ENCODE measurements around the gene WDR45B.
"Not testable (repeated sequence)": the region's sequence is repeated elsewhere in the genome, so short reads cannot be mapped to it uniquely, and the experiment has no call there.

Gene WDR45B

DNA sequence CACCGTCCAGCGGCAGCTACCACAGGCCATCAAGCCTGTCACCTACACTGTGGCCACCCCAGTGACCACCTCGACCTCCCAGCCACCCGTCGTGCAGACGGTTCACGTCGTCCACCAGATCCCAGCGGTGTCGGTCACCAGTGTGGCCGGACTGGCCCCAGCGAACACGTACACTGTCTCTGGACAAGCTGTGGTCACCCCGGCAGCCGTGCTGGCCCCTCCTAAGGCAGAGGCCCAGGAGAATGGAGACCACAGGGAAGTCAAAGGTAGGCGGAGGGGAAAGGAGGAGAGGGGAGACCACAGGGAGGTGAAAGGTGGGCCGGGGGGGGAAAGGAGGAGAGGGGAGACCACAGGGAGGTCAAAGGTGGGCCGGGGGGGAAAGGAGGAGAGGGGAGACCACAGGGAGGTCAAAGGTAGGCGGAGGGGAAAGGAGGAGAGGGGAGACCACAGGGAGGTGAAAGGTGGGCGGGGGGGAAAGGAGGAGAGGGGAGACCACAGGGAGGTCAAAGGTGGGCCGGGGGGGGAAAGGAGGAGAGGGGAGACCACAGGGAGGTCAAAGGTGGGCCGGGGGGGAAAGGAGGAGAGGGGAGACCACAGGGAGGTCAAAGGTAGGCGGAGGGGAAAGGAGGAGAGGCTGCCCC lies 62.2 kb downstream of the WDR45B start:
- H3K27me3 ChIP-seq (ENCODE audit: control insufficient read depth, insufficient read depth, low read length, poor library complexity, severe bottlenecking); H3K27ac ChIP-seq (ENCODE audit: insufficient read depth, low read depth, low read length, poor library complexity, severe bottlenecking); H3K4me3 ChIP-seq (ENCODE audit: insufficient read depth, low read depth, low read length); H3K4me1 ChIP-seq (ENCODE audit: control insufficient read depth, insufficient read depth, low read length); H3K9me3 ChIP-seq (ENCODE audit: control insufficient read depth, low read length): not testable (repeated sequence)
- H3K36me3 ChIP-seq (ENCODE audit: control insufficient read depth, insufficient read depth, low read length): peaks cover 18% of the 10 kb centered on the region
- 95 to 96% methylated on average over 22 of the region's 23 CpGs for WGBS, 2 experiments

DNA sequence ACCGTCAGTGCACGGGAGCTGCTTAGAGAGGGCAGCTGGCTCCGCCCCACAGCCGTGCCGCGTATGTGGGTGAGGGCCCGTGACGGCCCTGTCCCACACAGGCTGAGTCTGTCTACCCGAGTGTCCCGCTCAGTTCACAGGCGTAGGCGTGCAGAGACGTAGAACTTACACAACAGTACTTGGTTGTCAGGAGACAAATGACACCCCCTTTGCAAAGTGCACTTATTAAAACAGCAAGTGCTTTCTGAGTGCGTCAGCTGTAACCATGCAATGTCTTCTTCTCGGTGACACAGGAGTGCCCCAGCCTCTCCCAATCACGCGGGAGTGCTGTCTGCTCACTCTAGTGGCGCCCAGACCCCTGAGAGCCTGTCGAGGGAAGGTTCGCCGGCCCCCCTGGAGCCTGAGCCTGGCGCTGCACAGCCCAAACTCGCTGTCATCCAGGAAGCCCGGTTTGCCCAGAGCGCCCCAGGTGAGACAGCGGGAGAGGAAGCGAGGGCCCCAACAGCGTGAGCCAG lies 64.5 kb downstream of the WDR45B start:
- WGBS, 2 experiments: 95 to 96% methylated on average over 28 of the region's 28 CpGs
- H3K9me3 ChIP-seq (ENCODE audit: control insufficient read depth, low read length): no peaks in the 10 kb centered on the region
- H3K27ac ChIP-seq (ENCODE audit: insufficient read depth, low read depth, low read length, poor library complexity, severe bottlenecking): no peak overlapping the region
- no peaks in the 10 kb centered on the region for H3K4me1 ChIP-seq (ENCODE audit: control insufficient read depth, insufficient read depth, low read length)
- H3K36me3 ChIP-seq (ENCODE audit: control insufficient read depth, insufficient read depth, low read length): peaks cover 18% of the 10 kb centered on the region
- no peak overlapping the region for H3K4me3 ChIP-seq (ENCODE audit: insufficient read depth, low read depth, low read length)
- no peaks in the 10 kb centered on the region for H3K27me3 ChIP-seq (ENCODE audit: control insufficient read depth, insufficient read depth, low read length, poor library complexity, severe bottlenecking)

DNA sequence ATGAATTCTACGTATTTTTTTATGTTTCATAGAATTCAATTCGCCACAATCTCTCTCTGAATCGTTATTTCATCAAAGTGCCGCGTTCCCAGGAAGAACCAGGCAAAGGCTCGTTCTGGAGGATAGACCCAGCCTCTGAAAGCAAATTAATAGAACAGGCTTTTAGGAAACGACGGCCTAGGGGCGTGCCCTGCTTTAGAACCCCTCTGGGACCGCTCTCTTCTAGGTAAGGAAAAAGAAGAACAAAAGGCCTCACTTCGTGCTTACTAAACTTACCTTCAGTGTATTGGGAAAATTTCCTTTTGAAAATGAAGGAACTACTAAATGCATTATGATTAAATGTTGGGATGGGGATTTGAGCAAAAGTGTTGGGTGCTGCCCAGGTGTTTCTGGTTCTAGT lies 65.5 kb downstream of the WDR45B start:
- peaks cover 10% of the 10 kb centered on the region for H3K36me3 ChIP-seq (ENCODE audit: control insufficient read depth, insufficient read depth, low read length)
- no peaks in the 10 kb centered on the region for H3K9me3 ChIP-seq (ENCODE audit: control insufficient read depth, low read length)
- no peaks in the 10 kb centered on the region for H3K4me1 ChIP-seq (ENCODE audit: control insufficient read depth, insufficient read depth, low read length)
- H3K4me3 ChIP-seq (ENCODE audit: insufficient read depth, low read depth, low read length): no peak overlapping the region
- 96% methylated on average over 11 of the region's 11 CpGs for WGBS, 2 experiments
- H3K27me3 ChIP-seq (ENCODE audit: control insufficient read depth, insufficient read depth, low read length, poor library complexity, severe bottlenecking): no peaks in the 10 kb centered on the region
- no peak overlapping the region for H3K27ac ChIP-seq (ENCODE audit: insufficient read depth, low read depth, low read length, poor library complexity, severe bottlenecking)

DNA sequence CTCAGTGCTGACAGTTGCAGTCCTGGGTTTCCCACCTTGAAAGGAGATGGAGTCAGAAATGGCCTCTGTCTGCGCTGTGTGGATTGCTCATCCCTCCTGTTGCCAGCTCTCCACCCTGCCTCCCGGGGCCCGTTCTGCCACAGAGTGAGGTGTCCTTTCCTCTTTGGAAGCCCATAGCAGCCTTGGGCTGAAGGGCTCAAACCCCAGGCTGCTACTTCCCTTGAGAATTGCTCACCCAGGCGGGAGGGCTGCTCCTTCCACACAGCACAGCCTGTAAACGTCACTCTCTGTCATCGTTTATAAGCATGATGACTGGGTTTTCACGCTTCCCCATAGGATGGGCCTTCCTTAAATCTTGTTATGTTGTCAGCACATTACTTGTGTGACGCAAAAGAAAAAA lies 66.0 kb downstream of the WDR45B start:
- Histone ChIP-seq H3K4me3 (ENCODE audit: insufficient read depth, low read depth, low read length) (no peak overlapping the region), H3K36me3 (ENCODE audit: control insufficient read depth, insufficient read depth, low read length) (peaks cover 9% of the 10 kb centered on the region), H3K4me1 (ENCODE audit: control insufficient read depth, insufficient read depth, low read length) (no peaks in the 10 kb centered on the region), H3K9me3 (ENCODE audit: control insufficient read depth, low read length) (no peaks in the 10 kb centered on the region), H3K27me3 (ENCODE audit: control insufficient read depth, insufficient read depth, low read length, poor library complexity, severe bottlenecking) (no peaks in the 10 kb centered on the region), H3K27ac (ENCODE audit: insufficient read depth, low read depth, low read length, poor library complexity, severe bottlenecking) (no peak overlapping the region)
- 93 to 96% methylated on average over 8 of the region's 8 CpGs for WGBS, 2 experiments

DNA sequence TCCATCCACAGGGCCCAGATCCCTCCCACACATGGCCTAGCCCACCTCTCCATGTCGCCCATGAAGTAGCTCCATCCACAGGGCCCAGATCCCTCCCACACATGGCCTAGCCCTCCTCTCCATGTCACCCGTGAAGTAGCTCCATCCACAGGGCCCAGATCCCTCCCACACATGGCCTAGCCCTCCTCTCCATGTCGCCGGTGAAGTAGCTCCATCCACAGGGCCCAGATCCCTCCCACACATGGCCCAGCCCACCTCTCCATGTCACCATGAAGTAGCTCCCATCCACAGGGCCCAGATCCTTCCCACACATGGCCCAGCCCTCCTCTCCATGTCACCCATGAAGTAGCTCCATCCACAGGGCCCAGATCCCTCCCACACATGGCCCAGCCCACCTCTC lies 68.3 kb downstream of the WDR45B start:
- H3K36me3 ChIP-seq (ENCODE audit: control insufficient read depth, insufficient read depth, low read length); H3K4me3 ChIP-seq (ENCODE audit: insufficient read depth, low read depth, low read length); H3K4me1 ChIP-seq (ENCODE audit: control insufficient read depth, insufficient read depth, low read length); H3K9me3 ChIP-seq (ENCODE audit: control insufficient read depth, low read length); H3K27me3 ChIP-seq (ENCODE audit: control insufficient read depth, insufficient read depth, low read length, poor library complexity, severe bottlenecking); H3K27ac ChIP-seq (ENCODE audit: insufficient read depth, low read depth, low read length, poor library complexity, severe bottlenecking): not testable (repeated sequence)
- WGBS, 2 experiments: 97 to 98% methylated on average over 4 of the region's 4 CpGs

DNA sequence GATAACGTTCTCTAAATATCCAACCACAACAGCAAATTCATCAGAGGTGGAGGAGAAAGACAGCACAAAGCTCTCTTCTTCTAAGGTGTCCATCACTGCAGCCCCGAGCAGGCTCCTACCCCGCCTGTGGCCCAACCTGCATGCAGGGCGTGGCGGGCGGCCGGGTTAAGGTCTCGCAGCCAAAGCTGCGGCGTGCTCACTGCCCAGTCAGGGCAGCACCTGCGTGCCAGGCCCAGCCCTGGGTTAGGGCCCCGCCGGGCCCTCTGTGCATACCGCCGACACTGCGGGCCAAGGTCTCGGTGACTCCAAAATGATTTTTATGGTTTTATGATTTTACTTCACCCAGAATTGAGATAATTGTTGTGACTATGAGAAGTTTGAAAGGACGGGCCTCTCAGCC lies 70.9 kb downstream of the WDR45B start:
- WGBS, 2 experiments: 96 to 97% methylated on average over 18 of the region's 18 CpGs
- H3K27ac ChIP-seq (ENCODE audit: insufficient read depth, low read depth, low read length, poor library complexity, severe bottlenecking): no peak overlapping the region
- no peaks in the 10 kb centered on the region for H3K4me1 ChIP-seq (ENCODE audit: control insufficient read depth, insufficient read depth, low read length)
- H3K9me3 ChIP-seq (ENCODE audit: control insufficient read depth, low read length): no peaks in the 10 kb centered on the region
- H3K27me3 ChIP-seq (ENCODE audit: control insufficient read depth, insufficient read depth, low read length, poor library complexity, severe bottlenecking): no peaks in the 10 kb centered on the region
- H3K36me3 ChIP-seq (ENCODE audit: control insufficient read depth, insufficient read depth, low read length): peaks cover 14% of the 10 kb centered on the region
- no peak overlapping the region for H3K4me3 ChIP-seq (ENCODE audit: insufficient read depth, low read depth, low read length)

DNA sequence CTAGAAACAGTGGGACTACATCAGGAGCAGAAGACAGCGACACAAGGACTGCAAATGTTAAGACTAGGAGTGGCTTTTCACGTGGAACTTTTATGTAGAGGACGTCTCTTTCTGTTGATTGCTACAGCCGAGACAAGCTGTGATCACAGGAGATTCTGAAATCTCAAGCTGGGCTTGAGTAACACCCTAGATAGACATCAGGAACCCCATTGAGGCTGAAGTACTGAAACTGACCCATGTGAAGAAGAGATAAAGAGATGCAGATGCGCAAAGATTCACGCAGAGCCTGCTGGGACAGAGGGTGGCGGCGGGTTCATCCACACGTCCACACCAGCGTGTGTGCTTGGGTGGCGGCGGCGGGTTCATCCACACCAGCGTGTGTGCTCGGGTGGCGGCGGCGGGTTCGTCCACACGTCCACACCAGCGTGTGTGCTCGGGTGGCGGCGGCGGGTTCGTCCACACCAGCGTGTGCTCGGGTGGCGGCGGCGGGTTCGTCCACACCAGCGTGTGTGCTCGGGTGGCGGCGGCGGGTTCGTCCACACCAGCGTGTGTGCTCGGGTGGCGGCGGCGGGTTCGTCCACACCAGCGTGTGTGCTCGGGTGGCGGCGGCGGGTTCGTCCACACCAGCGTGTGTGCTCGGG lies 72.5 kb downstream of the WDR45B start:
- H3K4me1 ChIP-seq (ENCODE audit: control insufficient read depth, insufficient read depth, low read length); H3K4me3 ChIP-seq (ENCODE audit: insufficient read depth, low read depth, low read length); H3K27me3 ChIP-seq (ENCODE audit: control insufficient read depth, insufficient read depth, low read length, poor library complexity, severe bottlenecking); H3K27ac ChIP-seq (ENCODE audit: insufficient read depth, low read depth, low read length, poor library complexity, severe bottlenecking); H3K9me3 ChIP-seq (ENCODE audit: control insufficient read depth, low read length): not testable (repeated sequence)
- 94 to 96% methylated on average over 30 to 34 of the region's 52 CpGs for WGBS, 2 experiments
- H3K36me3 ChIP-seq (ENCODE audit: control insufficient read depth, insufficient read depth, low read length): peaks cover 25% of the 10 kb centered on the region

DNA sequence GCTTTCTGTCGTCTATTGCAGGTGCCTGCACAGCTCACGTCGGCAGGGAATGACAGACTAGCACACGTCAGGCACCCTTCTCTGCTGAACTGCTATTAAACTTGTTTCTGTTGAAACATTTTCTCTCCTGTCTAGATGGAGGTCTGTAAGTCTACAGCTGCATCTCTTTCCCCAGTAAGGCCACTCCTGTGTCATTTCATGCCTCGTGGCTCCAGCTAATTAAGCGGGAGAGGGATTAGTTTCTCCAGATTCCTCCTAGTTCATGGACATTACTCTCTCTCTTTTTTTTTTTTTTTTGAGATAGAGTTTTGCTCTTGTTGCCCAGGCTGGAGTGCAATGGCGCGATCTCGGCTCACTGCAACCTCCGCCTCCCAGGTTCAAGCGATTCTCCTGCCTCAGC lies 74.2 kb downstream of the WDR45B start:
- Histone ChIP-seq H3K27me3 (ENCODE audit: control insufficient read depth, insufficient read depth, low read length, poor library complexity, severe bottlenecking) (no peaks in the 10 kb centered on the region), H3K36me3 (ENCODE audit: control insufficient read depth, insufficient read depth, low read length) (peaks cover 32% of the 10 kb centered on the region), H3K4me1 (ENCODE audit: control insufficient read depth, insufficient read depth, low read length) (no peaks in the 10 kb centered on the region), H3K9me3 (ENCODE audit: control insufficient read depth, low read length) (no peaks in the 10 kb centered on the region), H3K4me3 (ENCODE audit: insufficient read depth, low read depth, low read length) (no peak overlapping the region), H3K27ac (ENCODE audit: insufficient read depth, low read depth, low read length, poor library complexity, severe bottlenecking) (no peak overlapping the region)
- 89 to 90% methylated on average over 11 of the region's 11 CpGs for WGBS, 2 experiments

DNA sequence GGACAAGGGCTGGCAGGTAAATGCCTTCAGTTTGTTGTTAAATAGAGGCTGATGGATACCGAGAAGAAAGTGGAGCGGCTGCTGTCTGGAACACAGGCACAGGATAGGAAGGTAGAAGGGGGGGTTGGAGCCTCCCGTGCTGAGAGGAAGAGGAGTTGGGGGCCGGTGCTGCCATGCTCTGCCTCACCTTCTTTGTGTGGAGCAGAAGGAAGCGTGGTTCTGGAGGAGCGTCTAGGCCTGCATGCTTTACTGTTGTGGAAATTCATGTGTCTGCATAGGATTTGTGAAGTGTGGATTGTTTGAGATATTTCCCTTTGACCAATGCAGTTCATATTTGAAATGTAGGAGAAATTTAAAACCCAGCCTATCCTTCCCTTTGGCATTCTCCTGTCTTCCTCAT lies 76.4 kb downstream of the WDR45B start:
- Histone ChIP-seq H3K4me1 (ENCODE audit: control insufficient read depth, insufficient read depth, low read length) (no peaks in the 10 kb centered on the region), H3K27me3 (ENCODE audit: control insufficient read depth, insufficient read depth, low read length, poor library complexity, severe bottlenecking) (no peaks in the 10 kb centered on the region), H3K36me3 (ENCODE audit: control insufficient read depth, insufficient read depth, low read length) (peaks cover 39% of the 10 kb centered on the region), H3K27ac (ENCODE audit: insufficient read depth, low read depth, low read length, poor library complexity, severe bottlenecking) (no peak overlapping the region), H3K9me3 (ENCODE audit: control insufficient read depth, low read length) (no peaks in the 10 kb centered on the region), H3K4me3 (ENCODE audit: insufficient read depth, low read depth, low read length) (no peak overlapping the region)
- 95 to 97% methylated on average over 6 of the region's 6 CpGs for WGBS, 2 experiments

DNA sequence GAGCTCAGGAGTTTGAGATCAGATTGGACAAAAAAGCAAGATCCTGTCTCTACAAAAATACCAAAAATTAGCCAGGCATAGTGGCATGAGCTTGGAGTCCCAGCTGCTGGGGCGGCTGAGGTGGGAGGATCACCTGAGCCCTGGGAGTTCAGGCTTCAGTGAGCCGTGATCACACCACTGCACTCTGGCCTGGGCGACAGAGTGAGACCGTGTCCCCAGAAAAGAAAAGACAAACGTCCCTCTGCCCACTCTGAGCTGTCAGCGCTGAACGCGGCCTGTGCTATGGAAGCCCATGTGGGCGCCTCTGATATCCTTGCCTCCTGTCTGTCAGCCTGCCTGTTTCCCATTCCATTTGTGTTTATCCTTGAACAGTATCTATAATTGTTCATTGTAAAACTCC lies 78.0 kb downstream of the WDR45B start:
- WGBS, 2 experiments: 91 to 96% methylated on average over 9 of the region's 9 CpGs
- H3K4me3 ChIP-seq (ENCODE audit: insufficient read depth, low read depth, low read length): no peak overlapping the region

More for the DNA sequence above, 78.0 kb downstream of the WDR45B start:
- Histone ChIP-seq H3K27ac (ENCODE audit: insufficient read depth, low read depth, low read length, poor library complexity, severe bottlenecking) (no peak overlapping the region), H3K36me3 (ENCODE audit: control insufficient read depth, insufficient read depth, low read length) (peaks cover 39% of the 10 kb centered on the region), H3K9me3 (ENCODE audit: control insufficient read depth, low read length) (no peaks in the 10 kb centered on the region), H3K4me1 (ENCODE audit: control insufficient read depth, insufficient read depth, low read length) (no peaks in the 10 kb centered on the region), H3K27me3 (ENCODE audit: control insufficient read depth, insufficient read depth, low read length, poor library complexity, severe bottlenecking) (no peaks in the 10 kb centered on the region)

Data from ectodermal cell (in vitro differentiated cells).